ENCODE measurements around the gene SLC25A10.

The SLC25A10 gene

GRCh38 chr17:81700353-81701287 is 11.5 kb upstream of the SLC25A10 start:
- no peak for TF ChIP-seq CTCF (IDR thresholded peaks at IDR 0.05; ENCODE audit: low read depth, low read length)
- DNase-seq (ENCODE audit: low read depth in 2 of 2), result no peak

GRCh38 chr17:81701288-81702071 is 10.6 kb upstream of the SLC25A10 start:
- peak overlapping the region; percentile 71 to 85 for H3K4me3 ChIP-seq (replicated peaks in 1 of 2; ENCODE audit: low read depth in 2 of 2, low read length in 2 of 2)
- TF ChIP-seq CTCF (IDR thresholded peaks at IDR 0.05; ENCODE audit: low read depth, low read length), result no peak
- DNase-seq (ENCODE audit: low read depth in 2 of 2), result no peak

More at GRCh38 chr17:81700353-81701287, 11.5 kb upstream of the SLC25A10 start:
- no peak overlapping the region for H3K4me3 ChIP-seq (replicated peaks in 1 of 2; ENCODE audit: low read depth in 2 of 2, low read length in 2 of 2)

- H3K4me3 ChIP-seq (replicated peaks in 1 of 2; ENCODE audit: low read depth in 2 of 2, low read length in 2 of 2), result peak within 1 kb of the TSS; percentile 71 to 85
These were observed 8.9 kb upstream of the SLC25A10 start, which contains the start of gene MRPL12 for GRCh38 chr17:81702934-81703746. TSS of gene MRPL12 (plus strand) at chr17:81703367. CDS start at chr17:81703502, 135 bp downstream.

GRCh38 chr17:81703747-81704654 is 8.1 kb upstream of the SLC25A10 start:
- H3K4me3 ChIP-seq (replicated peaks in 1 of 2; ENCODE audit: low read depth in 2 of 2, low read length in 2 of 2), result peak overlapping the region; percentile 71 to 85
- no peak for TF ChIP-seq CTCF (IDR thresholded peaks at IDR 0.05; ENCODE audit: low read depth, low read length)
- DNase-seq (ENCODE audit: low read depth in 2 of 2), result no peak

More at GRCh38 chr17:81702934-81703746, 8.9 kb upstream of the SLC25A10 start, which contains the start of gene MRPL12:
- no peak for TF ChIP-seq CTCF (IDR thresholded peaks at IDR 0.05; ENCODE audit: low read depth, low read length)
- DNase-seq (ENCODE audit: low read depth in 2 of 2), result peak; percentile 93 to 94

GRCh38 chr17:81705518-81706231 is 6.4 kb upstream of the SLC25A10 start:
- no peak overlapping the region for H3K4me3 ChIP-seq (replicated peaks in 1 of 2; ENCODE audit: low read depth in 2 of 2, low read length in 2 of 2)
- DNase-seq (ENCODE audit: low read depth in 2 of 2), result no peak
- TF ChIP-seq CTCF (IDR thresholded peaks at IDR 0.05; ENCODE audit: low read depth, low read length), result no peak
